ENCODE results near the gene FBXW12. TPM values are rescaled to one million over a fixed set of nuclear protein-coding genes. Genes with fewer than 3 reads are reported as not detected.

FBXW12 gene
- total RNA-seq, 1 donor from 2014 or later, result not detected

Other genes starting within 250 kb of the FBXW12 start
- 50.9 and 52.6 TPM in 2 replicates for gene CDC25A, start 183.8 kb upstream of the FBXW12 start, total RNA-seq
- gene CAMP, start 148.7 kb upstream of the FBXW12 start, total RNA-seq, result not detected in 2 replicates
- 33.0 and 34.2 TPM in 2 replicates for gene ZNF589, start 131.1 kb upstream of the FBXW12 start, total RNA-seq
- gene NME6, start 70.9 kb upstream of the FBXW12 start, total RNA-seq, result 40.7 and 41.8 TPM in 2 replicates
- gene SPINK8, start 38.6 kb upstream of the FBXW12 start, total RNA-seq, result not detected in 2 replicates
- gene PLXNB1, start 57.9 kb downstream of the FBXW12 start, total RNA-seq, result 5.7 and 7.0 TPM in 2 replicates
- gene CCDC51, start 67.9 kb downstream of the FBXW12 start, total RNA-seq, result 26.0 and 26.3 TPM in 2 replicates
- gene TMA7, start 68.0 kb downstream of the FBXW12 start, total RNA-seq, result 262 and 266 TPM in 2 replicates
- gene ATRIP, start 74.5 kb downstream of the FBXW12 start, total RNA-seq, result 16.5 and 20.5 TPM in 2 replicates
- gene SHISA5, start 132.0 kb downstream of the FBXW12 start, total RNA-seq, result 90.1 and 92.5 TPM in 2 replicates
- gene PFKFB4, start 184.6 kb downstream of the FBXW12 start, total RNA-seq, result 11.7 and 15.5 TPM in 2 replicates
- gene UCN2, start 191.6 kb downstream of the FBXW12 start, total RNA-seq, result 0.21 TPM in 1 of 2 replicates, not detected in the other
- gene COL7A1, start 223.1 kb downstream of the FBXW12 start, total RNA-seq, result 0.39 and 0.83 TPM in 2 replicates
- gene UQCRC1, start 237.4 kb downstream of the FBXW12 start, total RNA-seq, result 191 and 193 TPM in 2 replicates
- gene TMEM89, start 249.6 kb downstream of the FBXW12 start, total RNA-seq, result 1.6 TPM in 1 of 2 replicates, not detected in the other